GM12864 (cell line): Measurements from ENCODE around the gene ACSM3.

Experiments used
- DNase-seq: peaks from one replicate; pipeline ENCODE4 v3.0.0-alpha.2; 2011; ENCODE audit warnings: low read depth
- H3K4me3 ChIP-seq: 2 replicates; pipeline ENCODE4 v1.5.1; 2011; ENCODE audit warnings: mild to moderate bottlenecking, low read depth, low read length, control low read depth
- TF ChIP-seq, protein P1 (sequence below): IDR thresholded peaks from 2 replicates; pipeline ENCODE4 v1.5.1; 2011; ENCODE audit warnings: low read depth, mild to moderate bottlenecking, moderate library complexity, low read length, control low read depth, inconsistent platforms; ENCODE audit errors: missing control alignments

Gene ACSM3

DNA sequence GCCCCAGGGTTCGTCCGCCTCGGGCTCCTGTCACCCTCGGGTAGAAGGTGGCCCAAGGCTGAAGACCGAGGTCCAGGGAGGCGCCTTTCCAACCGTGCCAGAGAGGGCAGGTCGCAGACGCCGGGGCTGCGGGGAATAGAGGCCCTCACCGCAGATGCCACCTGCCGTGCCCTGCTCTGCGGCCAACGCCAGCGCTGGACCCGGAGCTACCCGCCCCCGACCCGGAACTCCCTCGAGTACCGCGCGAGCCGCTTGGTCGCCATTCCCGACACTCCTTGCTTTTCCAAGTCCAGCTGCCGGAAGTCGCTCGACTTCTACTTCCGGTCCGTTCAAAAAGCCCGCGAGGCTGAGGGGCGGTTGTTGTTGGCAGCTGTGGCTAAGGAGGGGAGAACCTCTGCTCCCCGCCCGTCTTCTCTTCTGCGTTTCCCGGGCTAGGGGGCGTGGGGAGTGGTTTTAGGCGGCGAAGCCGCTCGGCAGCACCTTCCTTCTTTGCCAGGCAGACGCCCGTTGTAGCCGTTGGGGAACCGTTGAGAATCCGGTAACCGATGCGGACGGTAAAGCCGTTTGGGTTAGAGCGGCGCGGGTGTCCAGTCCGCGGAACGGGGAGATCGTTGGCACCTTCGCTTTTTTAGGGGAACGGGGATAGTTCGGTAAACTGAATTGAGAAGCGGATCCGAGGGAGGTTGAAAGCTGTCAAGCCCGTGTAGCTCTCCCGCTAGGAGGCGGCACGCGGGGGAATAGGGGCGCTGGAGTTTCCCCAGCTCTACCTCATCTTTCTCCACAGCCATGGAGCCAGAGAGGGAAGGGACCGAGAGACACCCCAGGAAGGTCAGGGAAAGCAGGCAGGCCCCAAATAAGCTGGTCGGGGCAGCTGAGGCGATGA is 42.6 kb downstream of the ACSM3 start, which contains the start of the genes ERI2 and REXO5:
Gene ERI2 (minus strand): TSS at position 305 of the 883 bp plus-strand sequence. CDS start 42 bp downstream, at position 263.
Gene REXO5 (plus strand): TSS at position 360 of the 883 bp plus-strand sequence. CDS start 427 bp downstream, at position 787.
- TF ChIP-seq, protein P1, sequence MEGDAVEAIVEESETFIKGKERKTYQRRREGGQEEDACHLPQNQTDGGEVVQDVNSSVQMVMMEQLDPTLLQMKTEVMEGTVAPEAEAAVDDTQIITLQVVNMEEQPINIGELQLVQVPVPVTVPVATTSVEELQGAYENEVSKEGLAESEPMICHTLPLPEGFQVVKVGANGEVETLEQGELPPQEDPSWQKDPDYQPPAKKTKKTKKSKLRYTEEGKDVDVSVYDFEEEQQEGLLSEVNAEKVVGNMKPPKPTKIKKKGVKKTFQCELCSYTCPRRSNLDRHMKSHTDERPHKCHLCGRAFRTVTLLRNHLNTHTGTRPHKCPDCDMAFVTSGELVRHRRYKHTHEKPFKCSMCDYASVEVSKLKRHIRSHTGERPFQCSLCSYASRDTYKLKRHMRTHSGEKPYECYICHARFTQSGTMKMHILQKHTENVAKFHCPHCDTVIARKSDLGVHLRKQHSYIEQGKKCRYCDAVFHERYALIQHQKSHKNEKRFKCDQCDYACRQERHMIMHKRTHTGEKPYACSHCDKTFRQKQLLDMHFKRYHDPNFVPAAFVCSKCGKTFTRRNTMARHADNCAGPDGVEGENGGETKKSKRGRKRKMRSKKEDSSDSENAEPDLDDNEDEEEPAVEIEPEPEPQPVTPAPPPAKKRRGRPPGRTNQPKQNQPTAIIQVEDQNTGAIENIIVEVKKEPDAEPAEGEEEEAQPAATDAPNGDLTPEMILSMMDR, result peak; percentile 56
- H3K4me3 ChIP-seq, result peak within 1 kb of the TSS; percentile 95
- DNase-seq, result peak; percentile 73

DNA sequence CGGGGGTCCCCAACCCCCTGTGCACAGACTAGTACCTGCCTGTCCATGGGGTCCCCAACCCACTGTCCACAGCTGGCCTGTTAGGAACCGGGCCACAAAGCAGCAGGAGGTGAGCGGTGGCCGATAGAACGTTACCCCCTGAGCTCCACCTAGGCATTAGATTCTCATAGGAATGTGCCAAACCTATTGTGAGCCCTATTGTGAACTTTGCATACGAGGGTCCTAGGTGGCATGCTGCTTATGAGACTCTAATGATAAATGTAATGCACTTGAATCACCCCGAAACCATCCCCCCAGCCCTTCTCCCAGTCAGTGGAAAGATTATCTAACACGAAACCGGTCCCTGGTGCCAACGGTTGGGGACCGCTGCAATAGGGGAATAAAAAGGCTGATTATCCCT is 44.0 kb downstream of the ACSM3 start:
- TF ChIP-seq, protein P1, result no peak
- DNase-seq, result no peak
- peak overlapping the region; percentile 95 for H3K4me3 ChIP-seq

DNA sequence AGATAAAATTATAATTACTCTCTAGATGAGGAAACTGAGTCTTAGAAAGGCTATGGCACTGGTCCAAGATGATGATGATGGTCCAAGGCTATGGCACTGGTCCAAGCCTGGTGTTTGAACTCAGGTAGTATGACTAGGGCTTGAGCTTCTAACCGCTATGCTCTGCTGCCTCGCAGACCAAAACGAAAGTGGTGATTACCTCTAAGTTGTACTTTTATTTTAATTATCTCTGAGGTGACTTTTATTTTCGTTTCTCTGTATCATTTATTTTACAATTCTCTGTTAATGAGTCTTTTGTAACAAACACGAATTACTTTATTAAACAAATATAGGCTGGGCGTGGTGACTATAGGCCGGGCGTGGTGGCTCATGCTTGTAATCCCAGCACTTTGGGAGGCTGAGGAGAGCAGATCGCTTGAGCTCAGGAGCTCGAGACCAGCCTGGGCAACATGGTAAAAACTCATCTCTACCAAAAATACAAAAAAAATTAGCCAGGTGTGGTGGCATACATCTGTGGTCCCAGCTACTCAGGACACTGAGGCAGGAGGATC is 48.1 kb downstream of the ACSM3 start:
- no peak for DNase-seq
- no peak overlapping the region for H3K4me3 ChIP-seq
- TF ChIP-seq, protein P1, result no peak

DNA sequence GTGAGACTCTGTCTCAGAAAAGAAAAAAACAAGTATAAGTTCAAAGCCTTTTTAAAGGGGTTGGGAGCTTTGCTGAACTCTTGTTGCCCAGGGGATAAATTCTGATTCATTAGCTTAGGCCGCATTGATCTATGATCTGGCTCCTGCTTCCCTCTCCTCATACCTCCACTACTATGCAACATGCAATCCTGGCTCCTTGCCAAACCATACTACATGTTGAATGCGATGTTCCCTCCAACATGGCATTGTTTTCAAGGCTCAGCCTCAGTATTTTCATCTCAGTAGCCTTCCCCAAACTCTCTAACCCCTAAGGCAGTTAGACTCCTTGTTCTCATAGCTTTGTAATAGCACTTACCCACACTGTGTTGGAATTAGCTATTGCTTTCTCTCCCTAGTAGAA is 48.7 kb downstream of the ACSM3 start:
- H3K4me3 ChIP-seq, result no peak overlapping the region
- DNase-seq, result no peak
- TF ChIP-seq, protein P1, result no peak

DNA sequence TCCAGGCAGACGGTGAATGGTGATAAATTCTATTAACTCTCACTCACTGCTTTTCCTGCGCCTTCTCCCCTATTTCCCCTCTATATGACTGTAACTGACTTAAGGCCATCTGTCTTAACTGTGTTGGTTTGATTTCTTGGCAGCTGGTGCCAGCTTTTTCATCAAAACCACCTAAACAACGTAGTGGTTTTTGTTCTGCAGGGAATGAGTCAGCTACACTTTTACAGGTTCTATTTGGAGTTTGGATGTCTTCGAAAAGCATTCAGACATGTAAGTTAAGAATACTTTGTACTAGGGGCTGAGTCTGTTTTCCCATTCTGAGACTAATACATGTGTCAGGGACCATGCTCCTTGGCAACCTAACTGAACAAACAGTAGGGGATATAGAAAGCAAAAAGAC is 51.0 kb downstream of the ACSM3 start:
- H3K4me3 ChIP-seq, result no peak overlapping the region
- DNase-seq, result no peak
- TF ChIP-seq, protein P1, result no peak

DNA sequence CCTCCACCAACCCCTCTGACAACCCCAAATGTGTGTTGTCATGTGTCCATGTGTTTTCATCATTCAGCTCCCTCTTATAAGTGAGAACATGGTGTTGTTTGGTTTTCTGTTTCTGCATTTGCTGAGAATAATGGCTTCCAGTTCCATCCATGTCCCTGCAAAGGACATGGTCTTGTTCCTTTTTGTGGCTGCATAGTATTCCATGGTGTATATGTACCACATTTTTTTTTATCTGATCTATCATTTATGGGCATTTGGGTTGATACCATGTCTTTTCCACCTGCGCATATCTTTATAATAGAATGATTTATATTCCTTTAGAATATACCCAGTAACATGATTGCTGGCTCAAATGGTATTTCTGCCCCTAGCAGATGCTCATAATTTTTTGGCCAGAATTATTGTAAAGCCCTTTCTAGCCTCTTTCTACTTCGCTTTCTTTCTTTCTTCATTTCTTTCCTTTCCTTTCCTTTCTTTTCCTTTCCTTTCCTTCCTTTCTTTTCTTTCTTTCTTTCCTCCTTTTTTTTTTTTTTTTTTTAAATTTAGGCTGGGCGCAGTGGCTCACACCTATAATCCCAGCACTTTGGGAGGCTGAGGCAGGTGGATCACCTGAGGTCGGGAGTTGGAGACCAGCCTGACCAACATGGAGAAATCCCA is 55.2 kb downstream of the ACSM3 start:
- no peak for DNase-seq
- TF ChIP-seq, protein P1, result no peak
- no peak overlapping the region for H3K4me3 ChIP-seq
